Activated naive CD4-positive, alpha-beta T cell treated with anti-CD3 and anti-CD28 coated beads, Interleukin-2, amount 10 ng/mL, durations not matched to agents 7 days and 5 days (primary cell): Measurements from ENCODE around the gene SHF.

ENCODE experiments used
- CTCF ChIA-PET: fragments of 350-600 bp; sonication (Branson Sonifier 250); formaldehyde crosslinking; loops from one replicate; lab custom pipeline; 2021; ENCODE audit warnings: antibody characterized with exemption; lab: Charles Lee
- DNase-seq: peaks from one replicate; pipeline ENCODE4 v3.0.0-alpha.2; 2020
- H3K27ac Mint-ChIP-seq: one replicate; pipeline ENCODE4 v1.8.0; 2021; ENCODE audit warnings: mild to moderate bottlenecking, moderate library complexity, mixed read lengths
- H3K27me3 Mint-ChIP-seq: one replicate; pipeline ENCODE4 v1.8.0; 2021; ENCODE audit warnings: mild to moderate bottlenecking, mixed read lengths
- H3K36me3 Mint-ChIP-seq: one replicate; pipeline ENCODE4 v1.8.0; 2021; ENCODE audit warnings: mixed read lengths
- H3K4me1 Mint-ChIP-seq: one replicate; pipeline ENCODE4 v1.8.0; 2021; ENCODE audit warnings: mixed read lengths
- H3K4me3 Mint-ChIP-seq: one replicate; pipeline ENCODE4 v1.8.0; 2021; ENCODE audit warnings: mild to moderate bottlenecking, moderate library complexity, mixed read lengths
- H3K9me3 Mint-ChIP-seq: one replicate; pipeline ENCODE4 v1.8.0; 2021; ENCODE audit warnings: mixed read lengths

Gene SHF

DNA sequence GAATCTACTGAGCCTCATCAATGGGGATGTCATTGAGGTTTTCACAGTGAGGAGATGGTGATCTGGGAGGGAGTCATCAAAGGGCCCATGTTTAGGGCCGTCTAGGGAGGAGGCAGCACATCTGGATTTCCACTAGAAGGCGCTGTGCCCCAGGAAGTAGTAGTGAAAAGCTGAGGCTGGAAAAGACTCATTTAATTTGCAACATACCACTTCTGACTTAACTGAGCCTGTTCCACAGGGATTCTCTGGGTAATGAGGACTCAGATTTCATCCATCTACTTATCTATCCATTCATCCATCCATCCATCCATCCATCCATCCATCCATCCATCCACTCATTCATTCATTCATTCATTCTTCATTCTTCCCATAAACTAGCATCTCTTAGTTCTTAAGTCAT, 17.4 kb upstream of the SHF start:
- Mint-ChIP-seq H3K9me3 (no peaks in the 10 kb centered on the region), H3K27ac (no peak overlapping the region), H3K36me3 (no peaks in the 10 kb centered on the region), H3K4me3 (no peak overlapping the region), H3K4me1 (peaks cover 7% of the 10 kb centered on the region), H3K27me3 (peaks cover 32% of the 10 kb centered on the region)
- peak; percentile 76 for DNase-seq
- CTCF ChIA-PET, result interaction anchor here (0.6 to 11.1 kb wide), 18 partner anchors 9 to 409 kb away, joined by 3 to 151 read pairs (median 5); a partner anchor contains a TSS

DNA sequence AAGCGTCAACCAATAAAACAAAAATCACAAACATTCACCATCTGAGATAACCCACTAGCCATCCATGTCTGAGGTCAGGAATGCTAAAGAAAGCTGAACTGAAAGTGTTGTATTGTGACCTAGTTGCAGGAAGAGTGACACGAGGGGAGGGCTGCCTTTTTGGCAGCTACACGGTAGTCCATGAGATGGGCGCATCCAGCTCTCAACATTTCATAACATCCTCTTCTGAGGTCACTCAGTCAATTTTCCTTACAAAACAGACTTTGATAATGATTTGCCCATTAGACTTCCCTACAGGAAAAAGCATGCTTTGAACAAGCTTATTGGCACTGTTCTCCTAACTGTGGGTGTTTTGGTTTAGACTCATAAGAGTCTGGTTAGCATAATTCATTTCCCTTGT, 15.4 kb upstream of the SHF start:
- Mint-ChIP-seq H3K4me1 (peaks cover 11% of the 10 kb centered on the region), H3K27me3 (peaks cover 32% of the 10 kb centered on the region), H3K27ac (no peak overlapping the region), H3K9me3 (no peaks in the 10 kb centered on the region), H3K36me3 (no peaks in the 10 kb centered on the region), H3K4me3 (no peak overlapping the region)
- CTCF ChIA-PET, result interaction anchor here (0.7 to 11.1 kb wide), 7 partner anchors 26 to 255 kb away, joined by 3 to 151 read pairs (median 3); no protein-coding TSS in a partner anchor
- no peak for DNase-seq

DNA sequence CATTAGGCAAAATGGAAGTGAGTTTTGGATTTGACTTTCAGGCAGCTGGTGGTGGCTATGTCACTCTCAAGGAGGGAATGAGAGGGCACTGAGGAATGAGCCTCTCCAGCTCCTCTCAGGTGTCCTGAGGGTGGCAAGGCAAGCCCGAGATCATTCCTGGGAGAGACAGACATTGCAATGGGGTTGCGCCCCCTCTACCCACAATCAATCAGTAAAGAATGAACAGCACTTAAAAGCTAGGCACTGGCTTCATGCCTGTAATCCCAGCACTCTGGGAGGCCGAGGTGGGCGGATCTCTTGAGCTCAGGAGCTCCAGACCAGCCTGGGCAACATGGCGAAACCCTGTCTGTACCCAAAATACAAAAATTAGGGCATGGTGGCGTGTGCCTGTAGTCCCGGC, 14.1 kb upstream of the SHF start:
- H3K27ac Mint-ChIP-seq, result no peak overlapping the region
- no peaks in the 10 kb centered on the region for H3K36me3 Mint-ChIP-seq
- DNase-seq, result no peak
- H3K9me3 Mint-ChIP-seq, result no peaks in the 10 kb centered on the region
- CTCF ChIA-PET, result interaction anchor here (1.0 to 11.1 kb wide), 3 partner anchors 10 to 197 kb away, joined by 4 to 151 read pairs (median 6); no protein-coding TSS in a partner anchor
- no peak overlapping the region for H3K4me3 Mint-ChIP-seq
- peaks cover 31% of the 10 kb centered on the region for H3K27me3 Mint-ChIP-seq
- H3K4me1 Mint-ChIP-seq, result peaks cover 18% of the 10 kb centered on the region

DNA sequence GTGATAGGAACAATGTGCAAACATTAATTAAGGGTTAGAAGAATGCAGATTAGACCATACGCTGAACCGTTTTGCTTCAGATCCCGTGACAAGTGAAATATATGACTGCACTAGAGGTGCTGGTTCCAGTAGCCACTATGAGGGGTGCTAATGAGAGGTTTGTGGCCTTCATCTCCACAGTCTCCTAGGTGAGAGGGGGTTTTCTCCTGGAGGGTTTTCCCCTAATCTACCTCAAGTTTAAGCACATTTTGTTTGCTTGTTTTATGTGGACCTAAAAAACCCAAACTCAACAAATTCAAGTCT, 13.7 kb upstream of the SHF start:
- no peak overlapping the region for H3K27ac Mint-ChIP-seq
- no peaks in the 10 kb centered on the region for H3K36me3 Mint-ChIP-seq
- peaks cover 28% of the 10 kb centered on the region for H3K27me3 Mint-ChIP-seq
- CTCF ChIA-PET, result interaction anchor here (1.0 to 11.1 kb wide), 6 partner anchors 11 to 295 kb away, joined by 3 to 151 read pairs (median 4); no protein-coding TSS in a partner anchor
- no peaks in the 10 kb centered on the region for H3K9me3 Mint-ChIP-seq
- H3K4me1 Mint-ChIP-seq, result peaks cover 18% of the 10 kb centered on the region
- DNase-seq, result no peak
- H3K4me3 Mint-ChIP-seq, result no peak overlapping the region

DNA sequence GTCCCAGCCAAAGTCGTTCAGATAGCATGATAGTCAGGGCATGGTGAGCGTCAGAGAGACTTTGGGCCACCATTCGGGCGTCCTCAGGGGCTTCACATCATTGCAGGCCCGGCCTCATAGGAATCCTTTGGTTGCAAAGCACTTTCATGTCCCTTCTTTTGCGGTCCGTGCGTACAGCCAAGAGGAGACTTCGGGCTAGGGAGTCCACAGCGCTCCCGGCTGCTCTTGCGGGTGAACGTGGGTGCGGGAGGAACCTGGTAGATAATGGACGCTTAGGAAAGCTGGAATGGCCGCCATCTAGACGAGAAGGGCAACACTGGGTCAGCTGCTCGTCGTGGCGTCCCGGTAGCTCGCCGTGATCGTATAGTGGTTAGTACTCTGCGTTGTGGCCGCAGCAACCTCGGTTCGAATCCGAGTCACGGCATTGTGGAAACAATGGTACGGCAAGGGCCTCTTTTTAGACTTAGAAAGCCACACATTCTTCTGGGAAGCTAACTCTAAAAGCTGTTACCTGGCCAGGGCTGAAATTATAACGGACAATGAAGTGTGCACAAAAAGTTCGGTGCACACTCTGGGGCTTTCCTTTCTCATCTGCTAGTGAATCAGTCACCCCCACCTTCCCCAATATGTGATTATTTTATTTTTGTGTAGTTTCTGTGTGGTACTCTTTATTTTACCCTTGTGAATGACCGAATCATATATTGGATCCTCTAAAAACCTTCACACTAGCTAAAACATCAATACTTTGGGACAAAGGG, 13.2 kb upstream of the SHF start:
- H3K27me3 Mint-ChIP-seq, result peaks cover 28% of the 10 kb centered on the region
- no peaks in the 10 kb centered on the region for H3K36me3 Mint-ChIP-seq
- CTCF ChIA-PET, result interaction anchor here (0.9 to 11.1 kb wide), 7 partner anchors 11 to 295 kb away, joined by 3 to 151 read pairs (median 4); a partner anchor contains a TSS
- H3K4me1 Mint-ChIP-seq, result peaks cover 18% of the 10 kb centered on the region
- H3K9me3 Mint-ChIP-seq, result no peaks in the 10 kb centered on the region
- no peak overlapping the region for H3K4me3 Mint-ChIP-seq
- DNase-seq, result peak; percentile 73
- H3K27ac Mint-ChIP-seq, result no peak overlapping the region

DNA sequence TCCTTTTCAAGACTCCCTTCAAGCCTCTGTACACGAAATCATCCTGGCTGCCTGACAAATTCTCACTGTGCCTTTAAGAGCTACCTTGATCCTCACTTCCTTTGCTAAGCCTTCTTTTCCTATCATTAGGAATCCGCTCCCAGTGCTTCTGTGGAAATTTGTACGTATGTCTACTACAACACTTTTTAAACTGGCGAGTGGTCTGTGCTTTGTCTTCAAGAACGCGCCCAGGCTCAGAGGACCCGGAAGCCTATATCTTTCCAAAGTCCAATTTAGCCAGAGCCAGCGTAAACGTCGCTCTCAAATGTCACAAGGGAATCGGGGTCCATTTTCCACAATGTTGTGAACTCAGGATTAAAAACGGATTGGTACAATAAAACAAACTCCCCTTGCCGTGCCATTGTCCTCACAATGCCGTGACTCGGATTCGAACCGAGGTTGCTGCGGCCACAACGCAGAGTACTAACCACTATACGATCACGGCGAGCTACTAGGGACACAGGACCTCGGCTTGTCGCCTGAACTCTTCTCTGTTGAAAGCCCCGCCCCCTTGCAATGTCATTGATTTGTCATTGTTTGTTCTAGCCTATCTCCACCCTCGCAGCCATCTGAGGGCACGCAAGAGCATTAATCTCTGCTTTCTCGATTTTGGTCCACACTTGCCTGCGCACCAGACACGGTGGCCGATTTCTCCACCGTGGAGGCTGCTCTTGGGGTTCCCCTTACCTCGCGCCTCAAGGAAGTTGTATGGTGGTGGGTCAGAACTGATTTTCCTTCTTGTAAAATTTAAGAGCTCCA, 12.4 kb upstream of the SHF start:
- Mint-ChIP-seq H3K27me3 (peaks cover 28% of the 10 kb centered on the region), H3K9me3 (no peaks in the 10 kb centered on the region), H3K4me3 (no peak overlapping the region), H3K36me3 (no peaks in the 10 kb centered on the region), H3K4me1 (peaks cover 16% of the 10 kb centered on the region), H3K27ac (no peak overlapping the region)
- CTCF ChIA-PET, result interaction anchor here (0.9 to 11.1 kb wide), 6 partner anchors 35 to 296 kb away, joined by 3 to 151 read pairs (median 4); a partner anchor contains a TSS
- DNase-seq, result peak; percentile 98

DNA sequence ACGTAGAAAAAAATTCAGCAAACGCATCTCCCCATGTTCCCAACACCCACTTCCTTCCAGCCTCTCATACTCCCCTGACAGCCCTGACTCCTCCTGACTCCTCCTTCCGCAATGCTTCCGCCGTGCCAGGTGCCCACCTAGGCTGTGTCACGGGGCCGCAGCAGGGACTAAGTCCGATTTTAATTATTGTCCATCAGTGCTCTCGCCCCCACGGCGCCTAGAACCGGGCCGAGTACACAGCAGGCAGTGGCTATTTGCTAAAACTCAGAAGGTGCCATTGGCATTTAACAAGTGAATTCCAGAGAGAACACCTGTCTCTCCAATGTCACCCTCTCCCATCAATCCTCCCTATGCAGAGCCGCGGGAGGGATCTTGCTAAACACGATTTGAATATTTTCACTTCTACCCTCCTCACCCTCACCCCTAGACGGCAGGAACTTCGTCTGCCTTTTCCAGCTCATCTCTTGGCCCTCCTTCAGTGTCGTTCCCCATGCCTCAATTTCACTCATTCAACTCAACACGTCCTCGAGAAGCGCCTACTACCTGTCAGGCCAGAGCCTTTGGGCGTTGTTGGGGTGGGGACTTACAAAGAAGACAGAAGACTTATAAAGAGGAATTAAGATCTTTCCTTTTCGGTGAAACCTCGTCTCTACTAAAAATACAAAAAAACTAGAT, 11.5 kb upstream of the SHF start:
- Mint-ChIP-seq H3K9me3 (no peaks in the 10 kb centered on the region), H3K4me1 (peaks cover 11% of the 10 kb centered on the region), H3K27ac (no peak overlapping the region), H3K36me3 (no peaks in the 10 kb centered on the region), H3K27me3 (peaks cover 28% of the 10 kb centered on the region), H3K4me3 (no peak overlapping the region)
- peak; percentile 48 for DNase-seq
- CTCF ChIA-PET, result interaction anchor here (11.1 kb wide), 1 partner anchor 34 kb away, joined by 151 read pairs; no protein-coding TSS in a partner anchor

DNA sequence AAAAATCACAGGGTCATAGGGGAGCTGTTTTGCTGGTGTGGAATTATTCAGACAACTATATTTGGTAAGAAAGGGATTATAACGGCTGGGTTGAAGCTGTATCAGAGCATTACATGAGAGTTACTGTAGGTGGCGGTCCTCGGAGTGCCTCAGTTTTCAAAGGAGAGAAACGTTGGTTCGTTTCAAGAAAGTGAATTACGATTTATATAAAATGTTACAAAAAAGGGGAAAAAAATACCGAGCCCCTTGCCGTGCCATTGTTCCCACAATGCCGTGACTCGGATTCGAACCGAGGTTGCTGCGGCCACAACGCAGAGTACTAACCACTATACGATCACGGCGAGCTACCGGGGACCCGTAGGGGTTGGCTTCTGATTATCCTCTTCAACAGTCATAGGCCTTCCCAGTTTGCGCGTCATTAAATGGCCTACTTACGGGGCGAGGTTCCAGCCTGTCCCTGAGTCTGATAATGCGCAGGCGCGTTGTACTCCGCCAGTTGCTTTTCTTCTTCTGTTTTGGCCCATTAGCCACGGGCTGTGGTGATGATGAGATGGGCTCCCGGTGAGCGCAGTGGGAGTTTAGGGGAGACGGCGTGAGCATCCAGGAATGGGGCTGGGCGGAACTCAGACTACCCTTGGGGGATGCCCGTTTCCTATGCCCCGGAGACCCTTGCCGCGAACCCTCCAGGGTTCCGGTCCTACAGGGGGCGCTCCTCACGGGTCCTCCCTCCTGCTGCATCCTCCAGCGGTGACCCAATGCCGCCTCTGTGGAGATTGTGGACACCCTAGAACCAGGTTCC, 10.8 kb upstream of the SHF start:
- CTCF ChIA-PET, result interaction anchor here (0.6 to 11.1 kb wide), 13 partner anchors 9 to 232 kb away, joined by 3 to 151 read pairs (median 4); no protein-coding TSS in a partner anchor
- H3K4me3 Mint-ChIP-seq, result no peak overlapping the region
- no peak overlapping the region for H3K27ac Mint-ChIP-seq
- no peaks in the 10 kb centered on the region for H3K36me3 Mint-ChIP-seq
- DNase-seq, result peak; percentile 96
- peaks cover 27% of the 10 kb centered on the region for H3K27me3 Mint-ChIP-seq
- peaks cover 11% of the 10 kb centered on the region for H3K4me1 Mint-ChIP-seq
- no peaks in the 10 kb centered on the region for H3K9me3 Mint-ChIP-seq

DNA sequence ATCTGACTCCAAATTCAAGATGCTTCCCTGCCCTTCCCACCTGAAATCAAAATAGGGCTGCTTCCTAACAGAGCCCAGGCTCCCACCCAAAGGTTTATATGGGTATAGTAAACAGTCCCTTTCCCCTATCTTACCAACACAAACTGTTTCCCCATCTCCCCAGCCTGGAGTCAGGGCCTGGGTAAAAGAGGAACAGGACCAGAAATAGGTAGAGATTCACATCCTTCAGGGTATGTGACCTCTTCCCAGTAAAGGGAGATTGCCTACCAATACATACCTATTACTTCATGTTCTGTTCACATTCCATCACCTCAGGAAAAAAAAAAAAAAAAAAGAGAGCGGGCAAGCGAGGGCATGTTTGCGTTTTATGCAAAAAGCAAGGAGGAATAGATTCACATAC, 9.7 kb upstream of the SHF start:
- Mint-ChIP-seq H3K27me3 (peaks cover 20% of the 10 kb centered on the region), H3K4me3 (peak overlapping the region; percentile 70), H3K36me3 (no peaks in the 10 kb centered on the region), H3K4me1 (peaks cover 11% of the 10 kb centered on the region), H3K27ac (peak overlapping the region; percentile 43), H3K9me3 (no peaks in the 10 kb centered on the region)
- DNase-seq, result no peak
- CTCF ChIA-PET, result interaction anchor here (0.6 to 11.1 kb wide), 10 partner anchors 8 to 392 kb away, joined by 3 to 151 read pairs (median 4); no protein-coding TSS in a partner anchor

DNA sequence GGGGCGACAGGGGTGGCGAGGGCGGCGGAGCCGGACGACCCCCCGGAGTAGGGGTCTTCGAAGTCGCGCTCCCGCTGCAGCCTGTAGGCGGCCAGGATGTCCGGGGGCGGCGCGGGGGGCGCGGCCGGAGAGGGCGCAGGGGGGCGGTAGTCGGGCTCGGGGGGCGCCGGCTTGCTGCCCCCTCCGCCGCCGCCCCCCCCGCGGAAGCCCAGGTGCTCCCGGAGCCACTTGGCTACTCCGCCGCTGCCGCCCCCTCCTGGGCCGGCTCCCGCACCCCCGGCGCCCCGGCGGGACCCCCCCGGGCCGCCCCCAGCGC, 230 bp downstream of the SHF start:
- no peak for DNase-seq
- CTCF ChIA-PET, result interaction anchor here (1.6 kb wide), 1 partner anchor 20 kb away, joined by 6 read pairs; no protein-coding TSS in a partner anchor
- peaks cover 57% of the 10 kb centered on the region for H3K27me3 Mint-ChIP-seq
- H3K4me3 Mint-ChIP-seq, result no peak overlapping the region
- H3K9me3 Mint-ChIP-seq, result no peaks in the 10 kb centered on the region
- H3K4me1 Mint-ChIP-seq, result peaks cover 12% of the 10 kb centered on the region
- H3K27ac Mint-ChIP-seq, result no peak overlapping the region
- H3K36me3 Mint-ChIP-seq, result no peaks in the 10 kb centered on the region

DNA sequence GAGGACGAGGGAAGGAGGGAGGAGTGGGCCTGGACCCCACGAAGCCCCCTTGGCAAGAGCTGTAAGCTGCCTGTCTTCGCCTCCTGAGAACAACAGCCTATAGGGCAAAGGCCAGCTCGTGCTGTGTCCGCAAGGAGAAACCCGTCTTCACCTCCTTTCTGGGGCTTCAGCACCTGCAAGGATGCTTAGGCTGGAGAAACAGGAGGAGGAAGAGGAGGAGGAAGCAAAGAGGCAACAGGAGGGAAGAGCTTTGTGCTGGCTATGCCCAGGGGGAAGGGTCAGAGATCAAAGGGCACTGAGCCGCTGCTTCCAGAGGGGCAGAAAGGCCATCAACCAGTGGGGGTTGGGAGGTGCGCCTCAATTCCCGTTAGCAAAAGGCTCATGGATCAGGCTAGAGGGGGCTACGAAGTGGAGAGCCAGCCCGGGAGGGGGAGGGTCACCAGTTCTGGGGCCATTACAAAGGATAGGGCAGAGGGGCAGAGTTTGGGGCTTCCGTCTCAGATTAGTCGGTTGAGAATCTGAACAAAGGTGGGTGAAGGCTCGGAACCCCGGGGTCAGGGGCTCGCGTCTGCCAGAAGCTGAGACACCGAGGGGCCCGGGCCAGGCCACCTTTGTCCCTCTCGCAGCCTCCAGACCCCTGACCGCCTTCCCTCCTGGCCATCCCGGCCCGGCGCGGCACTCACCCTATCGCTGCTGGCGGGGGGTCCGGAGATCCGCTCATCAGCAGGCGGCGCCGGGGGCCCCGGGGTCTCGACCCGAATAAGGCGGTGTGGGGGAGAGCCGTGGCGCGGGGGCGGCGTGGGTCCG, 792 bp downstream of the SHF start:
- H3K4me1 Mint-ChIP-seq, result peaks cover 12% of the 10 kb centered on the region
- peak overlapping the region; percentile 64 for H3K4me3 Mint-ChIP-seq
- H3K9me3 Mint-ChIP-seq, result no peaks in the 10 kb centered on the region
- DNase-seq, result no peak
- peaks cover 57% of the 10 kb centered on the region for H3K27me3 Mint-ChIP-seq
- no peak overlapping the region for H3K27ac Mint-ChIP-seq
- CTCF ChIA-PET, result interaction anchor here (1.0 to 1.6 kb wide), 4 partner anchors 10 to 69 kb away, joined by 3 to 6 read pairs (median 4); no protein-coding TSS in a partner anchor
- H3K36me3 Mint-ChIP-seq, result no peaks in the 10 kb centered on the region

DNA sequence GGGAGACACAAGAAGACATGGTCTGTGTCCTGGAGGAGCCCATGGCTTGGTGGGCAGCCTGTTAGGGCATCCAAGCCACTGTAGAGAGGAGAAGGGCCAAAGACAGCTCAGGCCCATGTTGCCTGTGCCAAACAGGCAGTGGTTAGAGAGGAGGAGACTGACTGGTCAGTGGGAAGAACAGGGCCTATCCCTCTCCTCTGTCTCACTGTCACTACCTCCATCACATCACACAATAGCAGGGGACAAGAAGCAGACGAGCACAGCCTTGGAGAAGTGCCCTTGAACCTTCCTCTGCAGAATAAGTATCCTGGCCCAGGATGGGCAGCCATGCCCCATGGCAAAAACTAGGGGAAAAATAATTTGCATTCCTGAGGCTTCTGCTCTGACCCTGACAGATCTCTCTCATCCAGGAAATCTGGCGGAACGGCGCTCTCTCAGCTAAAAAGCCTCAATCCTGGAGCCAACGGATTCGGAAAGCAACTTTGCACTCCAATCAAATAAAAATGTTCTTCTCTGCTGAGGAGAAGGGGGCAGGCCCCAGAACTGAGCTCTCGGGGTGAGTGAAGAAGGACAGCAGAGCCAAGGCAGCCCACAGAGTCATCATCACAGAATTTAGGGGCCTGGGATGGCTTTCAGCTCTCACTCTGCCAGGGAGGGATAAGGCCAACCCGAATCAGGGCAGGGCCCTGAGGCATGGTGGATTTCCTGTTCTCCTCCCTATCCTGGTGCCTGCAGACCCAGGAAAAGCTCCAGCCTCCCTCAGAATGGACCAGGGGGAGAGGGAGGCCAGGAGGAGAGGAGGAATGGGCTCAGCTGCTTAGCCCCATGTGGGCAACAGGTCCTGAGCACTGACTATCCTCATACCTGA, 1.6 kb downstream of the SHF start:
- no peaks in the 10 kb centered on the region for H3K9me3 Mint-ChIP-seq
- H3K36me3 Mint-ChIP-seq, result no peaks in the 10 kb centered on the region
- H3K4me3 Mint-ChIP-seq, result peak overlapping the region; percentile 64
- peaks cover 54% of the 10 kb centered on the region for H3K27me3 Mint-ChIP-seq
- H3K4me1 Mint-ChIP-seq, result peaks cover 12% of the 10 kb centered on the region
- no peak overlapping the region for H3K27ac Mint-ChIP-seq
- CTCF ChIA-PET, result interaction anchor here (1.0 to 1.6 kb wide), 5 partner anchors 9 to 68 kb away, joined by 3 to 6 read pairs (median 4); no protein-coding TSS in a partner anchor
- DNase-seq, result no peak
